ENCODE results near the gene LGALS12.
A peak's percentile ranks its signal among the peaks of the same experiment; 100 is the strongest.

The LGALS12 gene

GRCh38 chr11:63505857-63506528 is at the start of gene LGALS12:
LGALS12 (plus strand) TSS chr11:63506084; CDS start chr11:63506459, 375 bp downstream.
- no peak for DNase-seq (ENCODE audit: low read depth in 2 of 2, low spot score in 1 of 2)

GRCh38 chr11:63459586-63459985 is 46.3 kb upstream of the LGALS12 start:
- no peak for DNase-seq (ENCODE audit: low read depth in 2 of 2, low spot score in 1 of 2)

- DNase-seq (ENCODE audit: low read depth in 2 of 2, low spot score in 1 of 2) = no peak
These were observed 43.7 kb upstream of the LGALS12 start for GRCh38 chr11:63462137-63462536.

GRCh38 chr11:63470311-63470710 is 35.6 kb upstream of the LGALS12 start:
- no peak for DNase-seq (ENCODE audit: low read depth in 2 of 2, low spot score in 1 of 2)

- DNase-seq (ENCODE audit: low read depth in 2 of 2, low spot score in 1 of 2) = no peak
These were observed 33.5 kb upstream of the LGALS12 start for GRCh38 chr11:63472372-63472771.

- DNase-seq (ENCODE audit: low read depth in 2 of 2, low spot score in 1 of 2) = no peak
These were observed 29.3 kb upstream of the LGALS12 start for GRCh38 chr11:63476618-63477017.

- peak; percentile 11 to 23 for DNase-seq (ENCODE audit: low read depth in 2 of 2, low spot score in 1 of 2)
These were observed 27.0 kb upstream of the LGALS12 start for GRCh38 chr11:63478896-63479295.

- DNase-seq (ENCODE audit: low read depth in 2 of 2, low spot score in 1 of 2) = no peak
These were observed 25.8 kb upstream of the LGALS12 start for GRCh38 chr11:63480039-63480438.

- DNase-seq (ENCODE audit: low read depth in 2 of 2, low spot score in 1 of 2) = no peak
These were observed 20.1 kb upstream of the LGALS12 start for GRCh38 chr11:63485777-63486176.

GRCh38 chr11:63488789-63489188 is 17.1 kb upstream of the LGALS12 start:
- no peak for DNase-seq (ENCODE audit: low read depth in 2 of 2, low spot score in 1 of 2)

GRCh38 chr11:63489879-63490278 is 16.0 kb upstream of the LGALS12 start:
- no peak for DNase-seq (ENCODE audit: low read depth in 2 of 2, low spot score in 1 of 2)

GRCh38 chr11:63490551-63491239 is 15.2 kb upstream of the LGALS12 start, which contains the start of gene PLAAT5:
PLAAT5 (minus strand) TSS chr11:63491167; CDS start chr11:63491034, 133 bp downstream.
- DNase-seq (ENCODE audit: low read depth in 2 of 2, low spot score in 1 of 2) = no peak

- DNase-seq (ENCODE audit: low read depth in 2 of 2, low spot score in 1 of 2) = no peak
These were observed 14.7 kb upstream of the LGALS12 start for GRCh38 chr11:63491240-63491587.

GRCh38 chr11:63491636-63492372 is 14.1 kb upstream of the LGALS12 start:
- no peak for DNase-seq (ENCODE audit: low read depth in 2 of 2, low spot score in 1 of 2)

GRCh38 chr11:63492441-63492840 is 13.4 kb upstream of the LGALS12 start:
- no peak for DNase-seq (ENCODE audit: low read depth in 2 of 2, low spot score in 1 of 2)

GRCh38 chr11:63493127-63493526 is 12.8 kb upstream of the LGALS12 start:
- no peak for DNase-seq (ENCODE audit: low read depth in 2 of 2, low spot score in 1 of 2)

GRCh38 chr11:63494975-63495374 is 10.9 kb upstream of the LGALS12 start:
- no peak for DNase-seq (ENCODE audit: low read depth in 2 of 2, low spot score in 1 of 2)

GRCh38 chr11:63499874-63500273 is 6.0 kb upstream of the LGALS12 start:
- no peak for DNase-seq (ENCODE audit: low read depth in 2 of 2, low spot score in 1 of 2)

GRCh38 chr11:63501236-63501635 is 4.6 kb upstream of the LGALS12 start:
- DNase-seq (ENCODE audit: low read depth in 2 of 2, low spot score in 1 of 2) = no peak

- DNase-seq (ENCODE audit: low read depth in 2 of 2, low spot score in 1 of 2) = no peak
These were observed 3.5 kb upstream of the LGALS12 start for GRCh38 chr11:63502252-63502820.

GRCh38 chr11:63503492-63503891 is 2.4 kb upstream of the LGALS12 start:
- DNase-seq (ENCODE audit: low read depth in 2 of 2, low spot score in 1 of 2) = no peak

GRCh38 chr11:63504054-63504453 is 1.8 kb upstream of the LGALS12 start:
- DNase-seq (ENCODE audit: low read depth in 2 of 2, low spot score in 1 of 2) = no peak

All from stimulated activated CD8-positive, alpha-beta memory T cell treated with anti-CD3 and anti-CD28 coated beads, Interleukin-4, amount 100 ng/mL, for 4 hours (primary cell).